ENCODE measurements around the gene PLEKHA5. TPM values are rescaled to one million over a fixed set of nuclear protein-coding genes. Genes with fewer than 3 reads are reported as not detected.

The PLEKHA5 gene
- total RNA-seq, 1 donor from 2014 or later, result 32.3 TPM

GRCh38 chr12:19244312-19244711 lies 114.8 kb downstream of the PLEKHA5 start:
- Mint-ChIP-seq H3K4me3 (ENCODE audit: unreplicated experiment) (no peak overlapping the region), H3K36me3 (ENCODE audit: unreplicated experiment) (no peaks in the 10 kb centered on the region), H3K4me1 (ENCODE audit: unreplicated experiment) (peaks cover 45% of the 10 kb centered on the region), H3K27me3 (ENCODE audit: unreplicated experiment) (no peaks in the 10 kb centered on the region), H3K27ac (ENCODE audit: unreplicated experiment) (peak overlapping the region; percentile 38), H3K9me3 (ENCODE audit: unreplicated experiment) (no peaks in the 10 kb centered on the region)
- no peak for DNase-seq (ENCODE audit: extremely low spot score, unreplicated experiment)
- no peak for TF ChIP-seq CTCF (IDR thresholded peaks at IDR 0.05)

- H3K4me1 Mint-ChIP-seq (ENCODE audit: unreplicated experiment), result peaks cover 37% of the 10 kb centered on the region
- H3K9me3 Mint-ChIP-seq (ENCODE audit: unreplicated experiment), result no peaks in the 10 kb centered on the region
- TF ChIP-seq CTCF (IDR thresholded peaks at IDR 0.05), result no peak
- H3K4me3 Mint-ChIP-seq (ENCODE audit: unreplicated experiment), result no peak overlapping the region
- H3K36me3 Mint-ChIP-seq (ENCODE audit: unreplicated experiment), result no peaks in the 10 kb centered on the region
- DNase-seq (ENCODE audit: extremely low spot score, unreplicated experiment), result no peak
- no peaks in the 10 kb centered on the region for H3K27me3 Mint-ChIP-seq (ENCODE audit: unreplicated experiment)
- H3K27ac Mint-ChIP-seq (ENCODE audit: unreplicated experiment), result no peak overlapping the region
These were observed 115.6 kb downstream of the PLEKHA5 start for GRCh38 chr12:19245106-19245505.

GRCh38 chr12:19245666-19246065 lies 116.1 kb downstream of the PLEKHA5 start:
- Mint-ChIP-seq H3K9me3 (ENCODE audit: unreplicated experiment) (no peaks in the 10 kb centered on the region), H3K4me1 (ENCODE audit: unreplicated experiment) (peaks cover 34% of the 10 kb centered on the region), H3K36me3 (ENCODE audit: unreplicated experiment) (no peaks in the 10 kb centered on the region), H3K27me3 (ENCODE audit: unreplicated experiment) (no peaks in the 10 kb centered on the region), H3K27ac (ENCODE audit: unreplicated experiment) (no peak overlapping the region), H3K4me3 (ENCODE audit: unreplicated experiment) (no peak overlapping the region)
- DNase-seq (ENCODE audit: extremely low spot score, unreplicated experiment), result no peak
- no peak for TF ChIP-seq CTCF (IDR thresholded peaks at IDR 0.05)

GRCh38 chr12:19246933-19247332 lies 117.4 kb downstream of the PLEKHA5 start:
- no peak for TF ChIP-seq CTCF (IDR thresholded peaks at IDR 0.05)
- Mint-ChIP-seq H3K9me3 (ENCODE audit: unreplicated experiment) (no peaks in the 10 kb centered on the region), H3K27ac (ENCODE audit: unreplicated experiment) (no peak overlapping the region), H3K4me1 (ENCODE audit: unreplicated experiment) (peaks cover 32% of the 10 kb centered on the region), H3K36me3 (ENCODE audit: unreplicated experiment) (no peaks in the 10 kb centered on the region), H3K27me3 (ENCODE audit: unreplicated experiment) (no peaks in the 10 kb centered on the region), H3K4me3 (ENCODE audit: unreplicated experiment) (no peak overlapping the region)
- no peak for DNase-seq (ENCODE audit: extremely low spot score, unreplicated experiment)

GRCh38 chr12:19248929-19249602 lies 119.5 kb downstream of the PLEKHA5 start:
- Mint-ChIP-seq H3K36me3 (ENCODE audit: unreplicated experiment) (no peaks in the 10 kb centered on the region), H3K9me3 (ENCODE audit: unreplicated experiment) (no peaks in the 10 kb centered on the region), H3K27me3 (ENCODE audit: unreplicated experiment) (no peaks in the 10 kb centered on the region), H3K4me1 (ENCODE audit: unreplicated experiment) (peaks cover 22% of the 10 kb centered on the region), H3K4me3 (ENCODE audit: unreplicated experiment) (no peak overlapping the region), H3K27ac (ENCODE audit: unreplicated experiment) (no peak overlapping the region)
- TF ChIP-seq CTCF (IDR thresholded peaks at IDR 0.05), result no peak
- DNase-seq (ENCODE audit: extremely low spot score, unreplicated experiment), result no peak

All from osteocyte (in vitro differentiated cells).